CD14-positive monocyte (primary cell): Measurements from ENCODE around the gene CREBL2. TPM values are rescaled to one million over a fixed set of nuclear protein-coding genes. Genes with fewer than 3 reads are reported as not detected.

ENCODE experiments used
- DNase-seq, 3 donors: peaks; one replicate each; pipeline ENCODE4 v3.0.0-alpha.2; 2011 to 2022
- H2AFZ ChIP-seq: 2 replicates; pipeline ENCODE4 v1.6.0; 2012; ENCODE audit warnings: mild to moderate bottlenecking, low read depth, low read length, inconsistent platforms; ENCODE audit not compliant: insufficient read depth, poor library complexity, severe bottlenecking
- H3K27ac ChIP-seq, 2 donors: 1 replicate in 1 of 2; 2 replicates in 1 of 2; pipeline ENCODE4 v1.5.1; 2012 to 2013; ENCODE audit warnings: low read length in 2 of 2, control low read depth in 1 of 2, inconsistent platforms in 1 of 2, low read depth in 1 of 2, mild to moderate bottlenecking in 1 of 2
- H3K27me3 ChIP-seq, 2 donors: one replicate each; pipeline versions ENCODE4 v1.6.0 to v1.6.1; 2011 to 2013; ENCODE audit warnings: low read length in 2 of 2; ENCODE audit not compliant: control insufficient read depth in 2 of 2, insufficient read depth in 2 of 2
- H3K36me3 ChIP-seq, 2 donors: replicated peaks in 1 of 2; 1 replicate in 1 of 2; 2 replicates in 1 of 2; pipeline versions ENCODE4 v1.5.1 to v1.6.1; 2012 to 2013; ENCODE audit warnings: low read length in 2 of 2, control low read depth in 1 of 2, inconsistent platforms in 1 of 2, mild to moderate bottlenecking in 1 of 2; ENCODE audit not compliant: insufficient read depth in 2 of 2, control insufficient read depth in 1 of 2
- H3K4me1 ChIP-seq, 2 donors: 1 replicate in 1 of 2; 2 replicates in 1 of 2; pipeline versions ENCODE4 v1.5.1 to v1.6.1; 2012 to 2013; ENCODE audit warnings: low read length in 2 of 2, control low read depth in 1 of 2, inconsistent platforms in 1 of 2, mild to moderate bottlenecking in 1 of 2, moderate library complexity in 1 of 2; ENCODE audit not compliant: insufficient read depth in 2 of 2, control insufficient read depth in 1 of 2
- H3K4me2 ChIP-seq: replicated peaks from 2 replicates; pipeline ENCODE3; 2012; ENCODE audit warnings: low read length, moderate library complexity, mild to moderate bottlenecking; ENCODE audit not compliant: poor library complexity, severe bottlenecking; ENCODE audit errors: extremely low read depth
- H3K4me3 ChIP-seq, 3 experiments: fragments of 200-600 bp in 1 of 3; sonication (generic) in 1 of 3; replicated peaks in 1 of 3; 1 replicate in 2 of 3; 2 replicates in 1 of 3; pipeline ENCODE4 v1.5.1; 2011 to 2013; ENCODE audit warnings: low read length in 3 of 3, mild to moderate bottlenecking in 3 of 3, control low read depth in 2 of 3, low read depth in 2 of 3, inconsistent platforms in 1 of 3, moderate library complexity in 1 of 3
- H3K79me2 ChIP-seq: 2 replicates; pipeline ENCODE4 v1.6.0; 2012; ENCODE audit warnings: mild to moderate bottlenecking, control low read depth, inconsistent platforms, low read length, moderate library complexity; ENCODE audit not compliant: insufficient read depth
- H3K9ac ChIP-seq: 2 replicates; pipeline ENCODE4 v1.6.0; 2017; ENCODE audit warnings: low read length, mild to moderate bottlenecking; ENCODE audit not compliant: insufficient read depth, poor library complexity, severe bottlenecking
- H3K9me3 ChIP-seq, 2 donors: replicated peaks in 1 of 2; 1 replicate in 1 of 2; 2 replicates in 1 of 2; pipeline versions ENCODE4 v1.5.1 to v1.6.1; 2012 to 2013; ENCODE audit warnings: low read length in 2 of 2, control low read depth in 1 of 2; ENCODE audit not compliant: control insufficient read depth in 1 of 2, insufficient read depth in 1 of 2
- H4K20me1 ChIP-seq: 2 replicates; pipeline ENCODE4 v1.6.0; 2012; ENCODE audit warnings: mild to moderate bottlenecking, low read length, control low read depth, moderate library complexity; ENCODE audit not compliant: insufficient read depth
- H3K27ac Mint-ChIP-seq, 7 donors: one replicate each; pipeline ENCODE4 v1.8.0; 2020; ENCODE audit warnings: mild to moderate bottlenecking in 7 of 7, mixed read lengths in 7 of 7, moderate library complexity in 6 of 7, inconsistent platforms in 2 of 7
- H3K27me3 Mint-ChIP-seq, 3 donors: one replicate each; pipeline ENCODE4 v1.8.0; 2021 to 2022; ENCODE audit warnings: low read depth in 3 of 3, mild to moderate bottlenecking in 3 of 3, mixed read lengths in 3 of 3, moderate library complexity in 3 of 3, inconsistent platforms in 1 of 3
- H3K36me3 Mint-ChIP-seq, 2 donors: one replicate each; pipeline ENCODE4 v1.8.0; 2020; ENCODE audit warnings: mixed read lengths in 2 of 2, inconsistent platforms in 1 of 2, mild to moderate bottlenecking in 1 of 2
- H3K4me1 Mint-ChIP-seq: one replicate; pipeline ENCODE4 v1.8.0; 2020; ENCODE audit warnings: mild to moderate bottlenecking, mixed read lengths
- H3K4me3 Mint-ChIP-seq, 2 donors: one replicate each; pipeline ENCODE4 v1.8.0; 2020; ENCODE audit warnings: mild to moderate bottlenecking in 2 of 2, mixed read lengths in 2 of 2, moderate library complexity in 1 of 2
- H3K9me3 Mint-ChIP-seq, 7 donors: one replicate each; pipeline ENCODE4 v1.8.0; 2020 to 2022; ENCODE audit warnings: mixed read lengths in 7 of 7, mild to moderate bottlenecking in 6 of 7, moderate library complexity in 6 of 7, inconsistent platforms in 2 of 7
- CTCF ChIP-seq: fragments of 200-600 bp; IDR thresholded peaks from one replicate; pipeline ENCODE4 v1.8.0; 2022; ENCODE audit warnings: antibody characterized with exemption, mild to moderate bottlenecking
- WGBS: methylation state at CpG from one replicate; pipeline ENCODE4 v1.1.5; 2013; ENCODE audit warnings: missing lambda C conversion rate; ENCODE audit not compliant: insufficient coverage; 5-methylcytosine and 5-hydroxymethylcytosine counted together
- intact Hi-C, 2 donors: fragments of 100-400 bp; cut with micrococcal nuclease; formaldehyde crosslinking; loops; one replicate each; pipeline versions ENCODE4 v1.15.0 to v1.15.1; 2023
- polyA plus RNA-seq, 3 donors: library from polyadenylated mRNA; depleted of rRNA in 1 of 3; unstranded in 2 of 3; stranded (reverse) in 1 of 3; fragments of 300-500 nt in 2 of 3; fragments of >200 nt in 1 of 3; fragmentation: Illumina TruSeq in 2 of 3; gene quantifications; 1 replicate in 2 of 3; 2 replicates in 1 of 3; pipeline ENCODE4 v1.2.3, GENCODE V29; 2012 to 2021

Gene CREBL2
- polyA plus RNA-seq, 3 donors = 14.4 to 45.9 (median 38.2) TPM

DNA sequence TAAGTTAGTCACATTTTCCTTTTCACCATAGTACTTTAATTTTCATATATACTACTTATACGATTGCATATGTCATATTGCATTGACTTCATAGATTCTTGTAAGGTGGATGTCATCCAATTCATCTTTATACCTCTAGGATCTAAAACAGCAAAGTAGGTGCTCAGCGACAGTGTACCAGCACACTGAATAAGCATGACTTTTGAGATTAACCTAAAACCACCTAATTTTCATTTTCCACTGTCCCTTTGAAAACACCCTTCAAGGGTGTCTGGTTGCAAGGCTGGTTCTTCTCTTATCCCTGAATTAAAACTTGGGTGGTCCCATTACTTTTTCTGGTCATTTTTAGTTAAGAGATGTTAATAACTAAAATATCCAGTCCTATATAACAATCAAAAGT is 79.9 kb downstream of the CREBL2 start:
- Mint-ChIP-seq H3K27me3 (peaks cover 0 to 3% (median 0%) of the 10 kb centered on the region in 3 donors), H3K4me1 (peaks cover 13% of the 10 kb centered on the region), H3K9me3 (peaks cover 0 to 2% (median 0%) of the 10 kb centered on the region in 7 donors), H3K4me3 (no peak overlapping the region), H3K36me3 (no peaks in the 10 kb centered on the region), H3K27ac (no peak overlapping the region)
- Histone ChIP-seq H2AFZ (no peak overlapping the region), H4K20me1 (no peaks in the 10 kb centered on the region), H3K36me3 (no peaks in the 10 kb centered on the region), H3K27me3 (no peaks in the 10 kb centered on the region), H3K79me2 (no peaks in the 10 kb centered on the region), H3K9ac (no peak overlapping the region), H3K9me3 (no peaks in the 10 kb centered on the region), H3K4me1 (peaks cover 8% of the 10 kb centered on the region in 2 donors), H3K27ac (no peak overlapping the region), H3K4me2 (no peak overlapping the region), H3K4me3 (no peak overlapping the region)
- no peak for TF ChIP-seq CTCF
- no peak for DNase-seq
- WGBS = no CpG with 5 or more reads among the region's 2 CpGs
- intact Hi-C loops = loop anchor here in 1 of 2 donors (10.0 kb wide), 1 partner anchor 77 kb away; the partner anchor contains the start of gene CREBL2

- no peak overlapping the region for H3K27ac Mint-ChIP-seq
- DNase-seq = no peak
- H2AFZ ChIP-seq = no peak overlapping the region
- no peaks in the 10 kb centered on the region for H3K36me3 Mint-ChIP-seq
- no peak overlapping the region for H3K27ac ChIP-seq
- no peak overlapping the region for H3K4me3 ChIP-seq
- no peak for TF ChIP-seq CTCF
- peaks cover 0 to 3% (median 0%) of the 10 kb centered on the region in 3 donors for H3K27me3 Mint-ChIP-seq
- peaks cover 11 to 15% of the 10 kb centered on the region in 2 donors for H3K4me1 ChIP-seq
- no peaks in the 10 kb centered on the region for H3K79me2 ChIP-seq
- no peak overlapping the region for H3K9ac ChIP-seq
- WGBS = 100% methylated on average over 3 of the region's 3 CpGs
- no peaks in the 10 kb centered on the region for H4K20me1 ChIP-seq
- intact Hi-C loops = loop anchor here in 1 of 2 donors (10.0 kb wide), 1 partner anchor 78 kb away; the partner anchor contains the start of gene CREBL2
- H3K27me3 ChIP-seq = no peaks in the 10 kb centered on the region
- H3K9me3 ChIP-seq = no peaks in the 10 kb centered on the region
- H3K4me2 ChIP-seq = no peak overlapping the region
- H3K36me3 ChIP-seq = no peaks in the 10 kb centered on the region
- H3K9me3 Mint-ChIP-seq = peaks cover 0 to 2% (median 0%) of the 10 kb centered on the region in 7 donors
- no peak overlapping the region for H3K4me3 Mint-ChIP-seq
- H3K4me1 Mint-ChIP-seq = peaks cover 18% of the 10 kb centered on the region
These were observed 81.5 kb downstream of the CREBL2 start for GRCh38 chr12:12693111-12693671.

Other genes starting within 250 kb of the CREBL2 start
- gene DUSP16, start 49.0 kb upstream of the CREBL2 start, polyA plus RNA-seq = under 1 TPM; 0.04 to 0.46 (median 0.27) TPM
- not detected for gene GPR19, start 84.3 kb downstream of the CREBL2 start, polyA plus RNA-seq
- 10 to 100 TPM in 1 of 3 donors, 1 to 10 TPM in 2; 9.2 to 98.1 (median 9.5) TPM for gene CDKN1B, start 105.5 kb downstream of the CREBL2 start, polyA plus RNA-seq
- under 1 TPM in 2 of 3 donors, not detected in 1; 0.08 to 0.21 TPM for gene APOLD1, start 173.8 kb downstream of the CREBL2 start, polyA plus RNA-seq
- 10 to 100 TPM; 27.6 to 35.2 (median 30.1) TPM for gene DDX47, start 201.5 kb downstream of the CREBL2 start, polyA plus RNA-seq